ENCODE data around the gene PNMA8A.

Gene PNMA8A

DNA sequence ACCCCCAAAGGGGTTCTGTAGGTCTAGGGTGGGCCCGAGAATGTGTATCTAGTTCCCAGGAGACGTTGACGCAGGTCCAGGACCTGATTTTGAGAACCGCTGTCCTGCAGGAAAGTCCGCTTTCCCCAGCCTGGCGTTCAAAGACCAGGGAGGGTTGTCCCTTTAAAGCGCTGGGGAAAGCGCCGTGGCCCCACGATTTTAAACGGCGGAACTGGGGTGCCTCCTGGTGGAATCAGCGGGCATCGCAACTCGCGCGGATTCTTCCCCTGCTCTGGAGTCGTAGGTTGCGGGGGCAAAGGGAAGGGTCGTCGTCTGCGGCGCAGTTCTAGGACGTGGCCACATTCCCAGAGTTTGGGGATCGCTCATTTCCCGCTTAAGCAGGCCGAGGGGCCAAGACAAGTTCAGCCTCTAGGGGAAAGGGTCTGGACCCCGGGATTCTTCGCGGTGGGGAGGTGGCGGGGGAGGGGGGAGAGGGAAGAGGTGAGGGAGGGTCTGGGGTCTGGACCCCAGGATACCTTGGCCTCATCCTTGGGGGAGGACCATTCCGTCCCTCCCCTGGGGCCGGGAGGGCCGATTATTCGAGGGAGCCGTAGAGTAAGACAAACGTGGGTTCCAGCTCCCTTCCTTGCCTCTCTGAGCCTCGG, 16.6 kb upstream of the PNMA8A start:
- peak; percentile 90 for DNase-seq (ENCODE audit: low spot score)
- TF ChIP-seq, protein P1, sequence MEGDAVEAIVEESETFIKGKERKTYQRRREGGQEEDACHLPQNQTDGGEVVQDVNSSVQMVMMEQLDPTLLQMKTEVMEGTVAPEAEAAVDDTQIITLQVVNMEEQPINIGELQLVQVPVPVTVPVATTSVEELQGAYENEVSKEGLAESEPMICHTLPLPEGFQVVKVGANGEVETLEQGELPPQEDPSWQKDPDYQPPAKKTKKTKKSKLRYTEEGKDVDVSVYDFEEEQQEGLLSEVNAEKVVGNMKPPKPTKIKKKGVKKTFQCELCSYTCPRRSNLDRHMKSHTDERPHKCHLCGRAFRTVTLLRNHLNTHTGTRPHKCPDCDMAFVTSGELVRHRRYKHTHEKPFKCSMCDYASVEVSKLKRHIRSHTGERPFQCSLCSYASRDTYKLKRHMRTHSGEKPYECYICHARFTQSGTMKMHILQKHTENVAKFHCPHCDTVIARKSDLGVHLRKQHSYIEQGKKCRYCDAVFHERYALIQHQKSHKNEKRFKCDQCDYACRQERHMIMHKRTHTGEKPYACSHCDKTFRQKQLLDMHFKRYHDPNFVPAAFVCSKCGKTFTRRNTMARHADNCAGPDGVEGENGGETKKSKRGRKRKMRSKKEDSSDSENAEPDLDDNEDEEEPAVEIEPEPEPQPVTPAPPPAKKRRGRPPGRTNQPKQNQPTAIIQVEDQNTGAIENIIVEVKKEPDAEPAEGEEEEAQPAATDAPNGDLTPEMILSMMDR (IDR thresholded peaks at IDR 0.05; ENCODE audit: borderline replicate concordance, control extremely low read depth, extremely low read depth, insufficient read depth, missing control alignments), result peak; percentile 86
- in situ Hi-C loops (cut with MboI; ENCODE audit: low sequenced_read_pairs, unreplicated experiment), result no loop called here

DNA sequence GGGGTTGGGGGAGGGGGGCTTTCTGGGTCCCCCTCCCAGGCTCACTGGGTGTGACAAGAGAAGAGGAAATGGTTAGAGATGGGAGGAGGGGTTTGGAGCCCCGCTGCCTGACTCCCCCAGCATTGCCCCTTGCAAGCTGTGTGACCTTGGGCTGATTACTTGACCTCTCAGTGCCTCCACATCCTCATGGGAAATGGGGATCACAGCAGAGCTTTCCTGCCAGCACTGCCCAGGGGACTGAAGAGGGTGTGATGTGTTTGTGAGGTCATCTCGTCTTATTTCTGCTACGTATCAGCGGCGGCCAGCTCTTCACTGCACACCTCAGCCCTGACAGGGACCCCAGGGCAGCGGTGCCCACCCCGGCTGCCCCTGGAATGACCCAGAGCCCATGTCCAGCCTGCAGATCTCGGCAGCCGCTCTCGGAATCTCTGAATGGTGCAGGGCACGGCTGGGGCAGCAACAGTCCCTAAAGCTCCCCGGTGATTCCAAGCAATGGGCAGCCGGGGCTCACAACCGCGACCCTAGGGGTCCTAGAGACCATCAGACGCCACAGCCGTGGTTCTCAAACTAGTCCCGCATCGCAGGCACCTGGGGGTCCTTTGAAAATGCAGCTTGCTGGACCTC, 15.9 kb upstream of the PNMA8A start:
- TF ChIP-seq, protein P1 (IDR thresholded peaks at IDR 0.05; ENCODE audit: borderline replicate concordance, control extremely low read depth, extremely low read depth, insufficient read depth, missing control alignments), result no peak
- no peak for DNase-seq (ENCODE audit: low spot score)
- in situ Hi-C loops (cut with MboI; ENCODE audit: low sequenced_read_pairs, unreplicated experiment), result no loop called here

DNA sequence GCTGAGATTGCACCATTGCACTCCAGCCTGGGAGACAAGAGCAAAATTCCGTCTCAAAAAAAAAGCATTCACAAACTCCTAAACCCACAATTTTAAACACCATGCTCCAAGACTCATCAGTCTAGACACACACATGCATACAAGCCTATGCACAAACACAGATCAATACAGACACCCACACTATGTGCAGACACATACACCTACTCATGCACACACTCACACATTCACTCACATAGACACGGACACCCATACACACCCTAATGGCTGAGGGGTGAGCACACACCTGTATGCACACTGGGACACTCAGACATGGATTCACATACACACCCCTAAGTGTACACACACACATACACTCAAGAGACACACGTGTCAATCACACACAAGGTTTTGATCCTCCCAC, 15.0 kb upstream of the PNMA8A start:
- in situ Hi-C loops (cut with MboI; ENCODE audit: low sequenced_read_pairs, unreplicated experiment), result no loop called here
- no peak for DNase-seq (ENCODE audit: low spot score)
- TF ChIP-seq, protein P1 (IDR thresholded peaks at IDR 0.05; ENCODE audit: borderline replicate concordance, control extremely low read depth, extremely low read depth, insufficient read depth, missing control alignments), result no peak

DNA sequence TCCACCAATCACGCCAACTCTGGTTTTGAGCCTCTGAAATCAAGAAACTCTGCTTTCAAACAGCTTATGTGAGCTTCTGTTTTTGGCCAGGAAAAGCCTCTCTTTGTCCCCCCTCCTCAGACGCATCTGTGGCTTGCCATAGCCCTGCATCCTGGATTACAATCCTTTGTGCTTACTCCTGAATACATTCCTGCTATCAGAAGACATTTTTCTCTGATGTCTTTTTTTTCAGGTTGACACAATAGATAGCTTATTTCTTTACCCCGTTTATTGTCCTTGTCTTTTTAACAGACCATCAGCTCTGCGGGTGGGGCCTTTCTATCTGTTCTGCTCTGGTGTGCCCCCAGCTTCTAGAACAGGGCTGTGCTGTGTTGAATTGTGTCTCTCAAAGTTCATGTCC, 13.3 kb upstream of the PNMA8A start:
- in situ Hi-C loops (cut with MboI; ENCODE audit: low sequenced_read_pairs, unreplicated experiment), result no loop called here
- no peak for DNase-seq (ENCODE audit: low spot score)
- TF ChIP-seq, protein P1 (IDR thresholded peaks at IDR 0.05; ENCODE audit: borderline replicate concordance, control extremely low read depth, extremely low read depth, insufficient read depth, missing control alignments), result no peak

DNA sequence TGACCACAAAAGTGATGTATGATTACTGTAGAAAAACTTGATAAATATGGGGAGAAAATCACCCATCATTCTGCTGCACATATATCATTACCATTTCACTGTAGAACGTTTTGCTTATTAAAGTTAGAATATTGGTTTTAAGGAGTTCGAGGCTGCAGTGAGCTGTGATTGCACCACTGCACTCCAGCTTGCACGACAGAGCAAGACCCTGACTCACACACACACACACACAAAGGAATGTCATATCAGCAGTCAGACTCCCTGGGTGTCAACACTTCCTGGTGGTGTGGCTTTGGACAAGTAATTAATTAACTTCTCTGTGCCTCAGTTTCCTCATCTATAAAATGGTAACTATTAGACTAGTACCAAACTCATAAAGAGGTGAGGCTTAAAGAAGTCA, 11.3 kb upstream of the PNMA8A start:
- in situ Hi-C loops (cut with MboI; ENCODE audit: low sequenced_read_pairs, unreplicated experiment), result no loop called here

DNA sequence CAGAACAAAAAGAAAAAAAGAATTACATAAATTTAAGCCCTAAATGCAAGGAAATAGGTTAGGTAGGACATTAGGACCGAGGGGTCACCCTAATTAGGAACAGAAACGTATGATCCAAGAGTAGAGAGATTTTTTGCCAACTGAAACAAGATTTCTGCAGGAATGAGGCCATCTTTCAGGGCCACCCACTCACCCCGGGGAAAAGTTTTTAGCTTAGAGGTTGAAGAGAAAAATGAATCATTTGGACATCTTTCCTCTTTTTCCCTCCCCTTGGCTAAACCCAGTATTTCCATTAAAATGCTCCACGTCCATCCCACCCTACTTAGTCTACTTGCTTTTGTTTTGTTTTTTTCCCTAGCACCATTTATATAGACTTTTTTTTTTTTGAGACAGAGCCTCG, 10.6 kb upstream of the PNMA8A start:
- TF ChIP-seq, protein P1 (IDR thresholded peaks at IDR 0.05; ENCODE audit: borderline replicate concordance, control extremely low read depth, extremely low read depth, insufficient read depth, missing control alignments), result no peak
- DNase-seq (ENCODE audit: low spot score), result no peak
- in situ Hi-C loops (cut with MboI; ENCODE audit: low sequenced_read_pairs, unreplicated experiment), result no loop called here

More for the DNA sequence above, 11.3 kb upstream of the PNMA8A start:
- no peak for DNase-seq (ENCODE audit: low spot score)
- TF ChIP-seq, protein P1 (IDR thresholded peaks at IDR 0.05; ENCODE audit: borderline replicate concordance, control extremely low read depth, extremely low read depth, insufficient read depth, missing control alignments), result no peak

Measured in GM13976 (cell line).